GM12878 (cell line): Measurements from ENCODE around the gene SLC6A16. TPM values are rescaled to one million over a fixed set of nuclear protein-coding genes. Genes with fewer than 3 reads are reported as not detected.
A peak's percentile ranks its signal among the peaks of the same experiment; 100 is the strongest.

Experiments used
- ATAC-seq: fragments of 200-7000 bp; cut with Tn5 transposase; 3 replicates; pipeline ENCODE4 v1.9.1; 2020; ENCODE audit warnings: mild to moderate bottlenecking, moderate library complexity
- BruUV-seq: library from RNA; stranded (reverse); fragments of 400-500 nt; replicated peaks from 2 replicates; lab custom pipeline; 2021; lab: Mats Ljungman, UMichigan
- CTCF ChIA-PET: fragments of 300-600 bp; sonication (Branson Sonifier 250); formaldehyde crosslinking; extraction: SDS; loops from one replicate; lab custom pipeline; 2021; ENCODE audit warnings: inconsistent platforms; lab: Yijun Ruan, JAX
- POLR2A ChIA-PET: fragments of 350-600 bp; formaldehyde crosslinking; extraction: SDS; loops from one replicate; lab custom pipeline; 2021; ENCODE audit warnings: inconsistent platforms; lab: Charles Lee
- RAD21 ChIA-PET: fragments of 300-600 bp; sonication (Branson Sonifier 250); formaldehyde crosslinking; loops from one replicate; lab custom pipeline; 2023; ENCODE audit warnings: antibody characterized with exemption; ENCODE audit not compliant: unreplicated experiment; lab: Charles Lee
- SMC1A ChIA-PET: fragments of 300-600 bp; sonication (Branson Sonifier 250); formaldehyde crosslinking; loops from one replicate; lab custom pipeline; 2023; ENCODE audit not compliant: unreplicated experiment, uncharacterized antibody; lab: Charles Lee
- DNase-seq: peaks from one replicate; pipeline ENCODE4 v3.0.0-alpha.2; 2011; ENCODE audit warnings: low read depth, low spot score
- FAIRE-seq: peaks from 3 replicates; lab custom pipeline; 2011; peaks lifted over from hg19 to GRCh38; lab: Jason Lieb, UNC
- H2AFZ ChIP-seq: 2 replicates; pipeline ENCODE4 v1.6.0; 2011; ENCODE audit warnings: low read depth, low read length, control low read depth; ENCODE audit not compliant: control insufficient read depth
- H3K27ac ChIP-seq: 2 replicates; pipeline ENCODE4 v1.5.1; 2011; ENCODE audit warnings: control low read depth; ENCODE audit not compliant: control insufficient read depth, insufficient read depth
- H3K27me3 ChIP-seq, 2 experiments: replicated peaks in 1 of 2; 2 replicates each; pipeline versions ENCODE4 v1.6.0 to v1.6.1; 2011; ENCODE audit warnings: low read length in 1 of 2; ENCODE audit not compliant: control insufficient read depth in 2 of 2, insufficient read depth in 2 of 2
- H3K36me3 ChIP-seq, 2 experiments: 2 replicates each; pipeline ENCODE4 v1.5.1; 2011; ENCODE audit warnings: low read length in 1 of 2; ENCODE audit not compliant: control insufficient read depth in 2 of 2, insufficient read depth in 2 of 2
- H3K4me1 ChIP-seq: 2 replicates; pipeline ENCODE4 v1.6.1; 2011; ENCODE audit warnings: mild to moderate bottlenecking, low read length, moderate library complexity, mixed read lengths; ENCODE audit not compliant: control insufficient read depth, insufficient read depth
- H3K4me2 ChIP-seq: 2 replicates; pipeline ENCODE4 v1.6.0; 2011; ENCODE audit warnings: control low read depth; ENCODE audit not compliant: control insufficient read depth, insufficient read depth
- H3K4me3 ChIP-seq: fragments of 200-600 bp; sonication (generic); 2 replicates; pipeline ENCODE4 v1.5.1; 2016
- H3K79me2 ChIP-seq: 2 replicates; pipeline ENCODE4 v1.6.0; 2011; ENCODE audit warnings: low read length; ENCODE audit not compliant: control insufficient read depth, insufficient read depth
- H3K9ac ChIP-seq: 2 replicates; pipeline ENCODE4 v1.8.0; 2011; ENCODE audit warnings: low read length, control low read depth, mixed read lengths; ENCODE audit not compliant: control insufficient read depth, insufficient read depth
- H3K9me3 ChIP-seq: replicated peaks from 3 replicates; pipeline ENCODE4 v1.5.1; 2011; ENCODE audit warnings: mild to moderate bottlenecking, low read length; ENCODE audit not compliant: control insufficient read depth, insufficient read depth
- H4K20me1 ChIP-seq: 2 replicates; pipeline ENCODE4 v1.6.0; 2011; ENCODE audit not compliant: control insufficient read depth, insufficient read depth
- ASH2L ChIP-seq: fragments of 300-600, 200-600 bp; sonication (generic); IDR thresholded peaks from 2 replicates; pipeline ENCODE4 v1.6.1; 2017; ENCODE audit warnings: low read depth, mild to moderate bottlenecking, borderline replicate concordance
- BACH1 ChIP-seq: fragments of 450-650 bp; IDR thresholded peaks from 2 replicates; pipeline ENCODE4 v1.6.1; 2017; ENCODE audit warnings: mild to moderate bottlenecking, borderline replicate concordance
- CHD1 ChIP-seq: IDR thresholded peaks from 2 replicates; pipeline ENCODE4 v1.6.1; 2012; ENCODE audit warnings: low read depth, low read length, improper control_type of control experiment
- CREM ChIP-seq: IDR thresholded peaks from 2 replicates; pipeline ENCODE4 v1.6.1; 2014; ENCODE audit warnings: antibody characterized with exemption, low read depth
- E2F4 ChIP-seq: IDR thresholded peaks from 2 replicates; pipeline ENCODE4 v1.6.1; 2012; ENCODE audit warnings: low read depth, low read length, improper control_type of control experiment
- JUND ChIP-seq: IDR thresholded peaks from 2 replicates; pipeline ENCODE4 v1.6.1; 2012; ENCODE audit warnings: low read depth, mild to moderate bottlenecking, low read length, improper control_type of control experiment, moderate library complexity
- KAT2A ChIP-seq: conservative IDR thresholded peaks from 2 replicates; pipeline ENCODE4 v1.6.1; 2011; ENCODE audit warnings: low read depth, low read length; ENCODE audit not compliant: control insufficient read depth
- MEF2B ChIP-seq: fragments of 450-650 bp; IDR thresholded peaks from 2 replicates; pipeline ENCODE4 v1.6.1; 2018; ENCODE audit warnings: mild to moderate bottlenecking, moderate library complexity; ENCODE audit not compliant: partially characterized antibody, poor library complexity, severe bottlenecking
- MYC ChIP-seq: IDR thresholded peaks from 2 replicates; pipeline ENCODE4 v1.6.1; 2011; ENCODE audit warnings: mild to moderate bottlenecking, low read length, moderate library complexity, inconsistent platforms; ENCODE audit not compliant: insufficient read depth, insufficient replicate concordance, insufficient read length, severe bottlenecking
- NR2C2 ChIP-seq: IDR thresholded peaks from 2 replicates; pipeline ENCODE4 v1.6.1; 2011; ENCODE audit warnings: borderline replicate concordance, low read depth; ENCODE audit not compliant: control insufficient read depth, insufficient read length
- TAF1 ChIP-seq: IDR thresholded peaks from 2 replicates; pipeline ENCODE4 v1.6.1; 2011; ENCODE audit warnings: mild to moderate bottlenecking, low read depth, low read length, borderline replicate concordance
- TCF7 ChIP-seq: IDR thresholded peaks from 2 replicates; pipeline ENCODE4 v1.6.1; 2014; ENCODE audit warnings: antibody characterized with exemption, borderline replicate concordance
- USF2 ChIP-seq: IDR thresholded peaks from 2 replicates; pipeline ENCODE4 v1.6.1; 2011; ENCODE audit warnings: low read depth, low read length, improper control_type of control experiment, borderline replicate concordance
- ZBTB33 ChIP-seq: fragments of 450-650 bp; IDR thresholded peaks from 2 replicates; pipeline ENCODE4 v1.6.1; 2017; ENCODE audit warnings: mild to moderate bottlenecking
- ZZZ3 ChIP-seq: IDR thresholded peaks from 2 replicates; pipeline ENCODE4 v1.6.1; 2011; ENCODE audit warnings: low read depth; ENCODE audit not compliant: control insufficient read depth, insufficient read length
- WGBS: methylation state at CpG from one replicate; pipeline ENCODE4 v1.1.6; 2016; ENCODE audit warnings: low lambda C conversion rate; ENCODE audit not compliant: insufficient replicate concordance, insufficient coverage; ENCODE audit errors: missing lambda C conversion rate; 5-methylcytosine and 5-hydroxymethylcytosine counted together
- in situ Hi-C: fragments of 300-500 bp; cut with MboI; formaldehyde crosslinking; loops from 9 replicates; pipeline ENCODE4 v1.14.3; 2018; ENCODE audit warnings: mixed read lengths
- intact Hi-C: fragments of 100-400 bp; cut with micrococcal nuclease; formaldehyde crosslinking; loops from one replicate; pipeline ENCODE4 v1.14.2; 2022; ENCODE audit not compliant: unreplicated experiment
- polyA plus RNA-seq, 11 experiments: library from polyadenylated mRNA; depleted of rRNA in 4 of 11; unstranded in 6 of 11; stranded (reverse) in 5 of 11; fragments of >200 nt; fragmentation: Nextera tagmentation in 4 of 11; fragmentation: Illumina TruSeq in 1 of 11; extraction: Ambion mirVana in 4 of 11; extraction: Trizol in 1 of 11; gene quantifications; 1 replicate in 1 of 11; 2 replicates in 10 of 11; pipeline versions ENCODE4 v1.2.1 to v1.2.3, GENCODE V29; 2011 to 2016; ENCODE audit warnings: inconsistent platforms in 2 of 11, missing spikeins in 2 of 11, low read depth in 1 of 11
- total RNA-seq, 4 experiments: library from RNA; depleted of rRNA in 3 of 4; stranded (reverse); fragments of >200 nt in 3 of 4; fragmentation: Illumina TruSeq in 1 of 4; extraction: Trizol in 1 of 4; gene quantifications; 2 replicates each; pipeline versions ENCODE4 v1.2.1 to v1.2.3, GENCODE V29; 2013 to 2021

SLC6A16 gene
- total and polyA plus RNA-seq, 10 of the 15 experiments (the other 5 are each of a cell fraction or from before 2014, with no cell fraction given), result 0.23 to 3.2 (median 0.54) TPM

DNA sequence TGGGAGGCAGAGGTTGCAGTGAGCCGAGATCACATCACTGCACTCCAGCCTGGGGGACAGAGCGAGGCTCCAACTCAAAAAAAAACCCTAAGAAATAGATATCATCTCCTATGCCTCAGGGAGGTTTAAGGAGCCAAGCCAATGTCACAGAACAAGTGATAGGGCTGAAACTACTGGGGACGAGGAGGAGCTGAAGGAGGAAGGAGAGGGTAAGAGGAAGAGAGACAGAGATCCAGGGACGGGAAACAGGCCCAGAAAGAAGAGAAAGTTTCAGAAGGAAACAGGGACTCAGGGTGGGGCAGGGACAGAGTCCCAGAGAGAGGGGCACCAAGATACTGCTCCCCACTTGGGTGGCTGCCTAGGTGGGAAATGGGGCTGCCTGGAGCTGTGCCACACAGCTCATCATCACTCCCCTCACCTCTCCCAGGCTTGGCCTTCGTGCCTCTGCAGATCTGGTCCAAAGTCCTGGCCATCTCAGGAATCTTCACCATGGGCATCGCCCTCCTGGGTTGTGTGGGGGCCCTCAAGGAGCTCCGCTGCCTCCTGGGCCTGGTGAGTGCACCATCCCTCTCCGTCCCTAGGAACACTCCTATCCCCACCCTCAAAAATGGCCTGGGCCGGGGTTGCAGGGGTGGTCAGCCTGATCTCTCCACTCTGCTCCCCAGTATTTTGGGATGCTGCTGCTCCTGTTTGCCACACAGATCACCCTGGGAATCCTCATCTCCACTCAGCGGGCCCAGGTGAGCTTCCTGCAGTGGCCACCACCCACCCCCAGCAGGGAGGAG, 11.7 kb upstream of the SLC6A16 start:
- ChIA-PET RAD21 (interaction anchor here (0.8 to 1.5 kb wide), 3 partner anchors 18 to 304 kb away, joined by 3 to 4 read pairs (median 3); partner anchors contain the start of gene RRAS), SMC1A (interaction anchor here (0.5 to 0.9 kb wide), 3 partner anchors 10 to 152 kb away, joined by 3 to 5 read pairs (median 3); partner anchors contain the start of gene SLC6A16), CTCF (interaction anchor here (0.6 to 2.6 kb wide), 5 partner anchors 9 to 134 kb away, joined by 4 to 15 read pairs (median 4); no protein-coding TSS in a partner anchor), POLR2A (interaction anchor here (0.5 to 3.5 kb wide), 5 partner anchors 10 to 454 kb away, joined by 3 to 24 read pairs (median 4); partner anchors contain the start of genes ALDH16A1, GYS1, PIH1D1 and RUVBL2)
- Histone ChIP-seq H3K9me3 (no peaks in the 10 kb centered on the region), H3K4me2 (peak overlapping the region; percentile 99), H3K36me3 (peaks cover 0 to 3% of the 10 kb centered on the region in 2 experiments; a peak in 1 of 4 replicates), H3K27me3 (no peaks in the 10 kb centered on the region), H3K4me1 (peaks cover 54% of the 10 kb centered on the region), H2AFZ (no peak overlapping the region), H3K27ac (peak overlapping the region; percentile 98), H3K9ac (peak overlapping the region; percentile 94), H3K4me3 (peak overlapping the region; percentile 86), H3K79me2 (peaks cover 43% of the 10 kb centered on the region), H4K20me1 (no peaks in the 10 kb centered on the region)
- FAIRE-seq (no peak), DNase-seq (no peak), ATAC-seq (no peak)
- 50% methylated on average over 9 of the region's 10 CpGs for WGBS
- in situ Hi-C loops, result no loop called here
- no TSS peak for BruUV-seq
- intact Hi-C loops, result no loop called here
- TF ChIP-seq JUND (no peak), MYC (no peak), E2F4 (no peak), USF2 (no peak), KAT2A (no peak), TCF7 (no peak), BACH1 (no peak), CREM (no peak), CHD1 (no peak), TAF1 (no peak), MEF2B (no peak), ZZZ3 (no peak), NR2C2 (no peak), ASH2L (no peak), ZBTB33 (no peak)
